Caco-2 (cell line): ENCODE data around the gene ARHGAP31. TPM values are rescaled to one million over a fixed set of nuclear protein-coding genes. Genes with fewer than 3 reads are reported as not detected.

Experiments
- BruUV-seq: library from RNA; stranded (reverse); fragments of 400-500 nt; replicated peaks from 2 replicates; lab custom pipeline; 2021; lab: Mats Ljungman, UMichigan
- CTCF ChIA-PET: fragments of 300-600 bp; sonication (Branson Sonifier 250); formaldehyde crosslinking; loops from one replicate; lab custom pipeline; 2022; ENCODE audit warnings: antibody characterized with exemption; lab: Charles Lee
- POLR2A ChIA-PET: fragments of 300-600 bp; sonication (Branson Sonifier 250); formaldehyde crosslinking; loops from one replicate; lab custom pipeline; 2022; ENCODE audit warnings: antibody characterized with exemption; lab: Charles Lee
- DNase-seq, 2 experiments: peaks; one replicate each; pipeline versions ENCODE4 v3.0.0 to v3.0.0-alpha.2; 2020 to 2022
- H3K27me3 ChIP-seq: replicated peaks from 2 replicates; pipeline ENCODE4 v1.6.0; 2011; ENCODE audit warnings: low read length; ENCODE audit not compliant: control insufficient read depth, insufficient read depth
- H3K36me3 ChIP-seq: 2 replicates; pipeline ENCODE4 v1.5.1; 2011; ENCODE audit warnings: low read length; ENCODE audit not compliant: control insufficient read depth, insufficient read depth
- H3K4me1 ChIP-seq: fragments of 250-450 bp; sonication (Bioruptor Pico); 2 replicates; pipeline ENCODE4 v1.5.1; 2020; ENCODE audit warnings: mild to moderate bottlenecking
- H3K4me3 ChIP-seq: 2 replicates; pipeline ENCODE4 v1.5.1; 2011; ENCODE audit warnings: low read depth, mild to moderate bottlenecking, control low read depth, low read length
- H3K9me3 ChIP-seq: fragments of 250-450 bp; sonication (Bioruptor Pico); 2 replicates; pipeline ENCODE4 v1.5.1; 2020; ENCODE audit warnings: mild to moderate bottlenecking, moderate library complexity
- H3K27ac Mint-ChIP-seq: one replicate; pipeline ENCODE4 v1.8.0; 2022; ENCODE audit warnings: mixed read lengths; ENCODE audit not compliant: unreplicated experiment
- H3K27me3 Mint-ChIP-seq: one replicate; pipeline ENCODE4 v1.8.0; 2022; ENCODE audit warnings: mixed read lengths; ENCODE audit not compliant: insufficient read depth, unreplicated experiment
- H3K36me3 Mint-ChIP-seq: one replicate; pipeline ENCODE4 v1.8.0; 2022; ENCODE audit warnings: mild to moderate bottlenecking, mixed read lengths; ENCODE audit not compliant: insufficient read depth, unreplicated experiment
- H3K4me1 Mint-ChIP-seq: one replicate; pipeline ENCODE4 v1.8.0; 2022; ENCODE audit warnings: low read depth, mixed read lengths; ENCODE audit not compliant: unreplicated experiment
- H3K4me3 Mint-ChIP-seq: one replicate; pipeline ENCODE4 v1.8.0; 2022; ENCODE audit warnings: mild to moderate bottlenecking, moderate library complexity, mixed read lengths; ENCODE audit not compliant: unreplicated experiment
- H3K9me3 Mint-ChIP-seq: one replicate; pipeline ENCODE4 v1.8.0; 2022; ENCODE audit warnings: mixed read lengths; ENCODE audit not compliant: unreplicated experiment
- intact Hi-C: fragments of 100-400 bp; cut with micrococcal nuclease; formaldehyde crosslinking; loops from one replicate; pipeline ENCODE4 v1.10.0; 2022; ENCODE audit not compliant: unreplicated experiment
- total RNA-seq: library from RNA; stranded (reverse); gene quantifications from 2 replicates; pipeline ENCODE4 v1.2.3, GENCODE V29; 2022
- TF ChIP-seq, protein P1 (sequence below), 2 experiments: fragments of 200-600 bp in 1 of 2; IDR thresholded peaks; 1 replicate in 1 of 2; 2 replicates in 1 of 2; pipeline versions ENCODE4 v1.5.1 to v1.8.0; 2011 to 2022; ENCODE audit warnings: antibody characterized with exemption in 1 of 2, control low read depth in 1 of 2, inconsistent platforms in 1 of 2, low read depth in 1 of 2, low read length in 1 of 2, mild to moderate bottlenecking in 1 of 2, moderate library complexity in 1 of 2; ENCODE audit not compliant: insufficient read depth in 1 of 2, severe bottlenecking in 1 of 2, unreplicated experiment in 1 of 2

The ARHGAP31 gene
- total RNA-seq, 1 experiment from 2014 or later, result 0.25 TPM

DNA sequence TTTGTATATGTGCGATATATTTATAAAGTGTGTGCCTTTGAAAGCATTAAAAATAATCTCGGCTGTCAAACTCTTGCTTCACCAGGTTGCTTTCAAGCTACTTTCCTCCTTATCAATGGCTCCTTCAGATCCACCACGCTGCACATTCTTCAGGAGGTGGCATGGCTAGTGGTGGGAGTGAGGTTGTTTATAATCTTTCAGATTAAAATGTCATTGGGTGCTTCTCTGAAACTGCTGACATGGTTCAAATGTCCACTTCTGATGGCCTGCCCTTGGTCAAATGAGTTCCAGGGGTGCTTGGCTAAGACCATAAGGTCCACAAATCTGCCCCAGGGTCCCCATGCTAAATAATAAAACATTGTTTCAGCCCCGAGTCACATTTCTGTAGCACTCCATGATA, 36.7 kb downstream of the ARHGAP31 start:
- H3K27me3 ChIP-seq, result no peaks in the 10 kb centered on the region
- no TSS peak for BruUV-seq
- CTCF ChIA-PET, result no interaction called here
- no peaks in the 10 kb centered on the region for H3K4me1 Mint-ChIP-seq
- POLR2A ChIA-PET, result no interaction called here
- TF ChIP-seq, protein P1, sequence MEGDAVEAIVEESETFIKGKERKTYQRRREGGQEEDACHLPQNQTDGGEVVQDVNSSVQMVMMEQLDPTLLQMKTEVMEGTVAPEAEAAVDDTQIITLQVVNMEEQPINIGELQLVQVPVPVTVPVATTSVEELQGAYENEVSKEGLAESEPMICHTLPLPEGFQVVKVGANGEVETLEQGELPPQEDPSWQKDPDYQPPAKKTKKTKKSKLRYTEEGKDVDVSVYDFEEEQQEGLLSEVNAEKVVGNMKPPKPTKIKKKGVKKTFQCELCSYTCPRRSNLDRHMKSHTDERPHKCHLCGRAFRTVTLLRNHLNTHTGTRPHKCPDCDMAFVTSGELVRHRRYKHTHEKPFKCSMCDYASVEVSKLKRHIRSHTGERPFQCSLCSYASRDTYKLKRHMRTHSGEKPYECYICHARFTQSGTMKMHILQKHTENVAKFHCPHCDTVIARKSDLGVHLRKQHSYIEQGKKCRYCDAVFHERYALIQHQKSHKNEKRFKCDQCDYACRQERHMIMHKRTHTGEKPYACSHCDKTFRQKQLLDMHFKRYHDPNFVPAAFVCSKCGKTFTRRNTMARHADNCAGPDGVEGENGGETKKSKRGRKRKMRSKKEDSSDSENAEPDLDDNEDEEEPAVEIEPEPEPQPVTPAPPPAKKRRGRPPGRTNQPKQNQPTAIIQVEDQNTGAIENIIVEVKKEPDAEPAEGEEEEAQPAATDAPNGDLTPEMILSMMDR (IDR thresholded peaks at IDR 0.05; ENCODE audit: insufficient read depth in 1 of 2, low read depth in 1 of 2, low read length in 1 of 2, severe bottlenecking in 1 of 2, unreplicated experiment in 1 of 2), result no peak
- no peak for DNase-seq
- intact Hi-C loops, result no loop called here
- H3K4me3 ChIP-seq, result no peak overlapping the region
- H3K4me1 ChIP-seq, result no peaks in the 10 kb centered on the region
- H3K9me3 ChIP-seq, result no peaks in the 10 kb centered on the region
- no peaks in the 10 kb centered on the region for H3K36me3 ChIP-seq
- no peaks in the 10 kb centered on the region for H3K9me3 Mint-ChIP-seq
- H3K27me3 Mint-ChIP-seq, result no peaks in the 10 kb centered on the region
- H3K27ac Mint-ChIP-seq, result no peak overlapping the region
- H3K36me3 Mint-ChIP-seq, result no peaks in the 10 kb centered on the region
- no peak overlapping the region for H3K4me3 Mint-ChIP-seq

DNA sequence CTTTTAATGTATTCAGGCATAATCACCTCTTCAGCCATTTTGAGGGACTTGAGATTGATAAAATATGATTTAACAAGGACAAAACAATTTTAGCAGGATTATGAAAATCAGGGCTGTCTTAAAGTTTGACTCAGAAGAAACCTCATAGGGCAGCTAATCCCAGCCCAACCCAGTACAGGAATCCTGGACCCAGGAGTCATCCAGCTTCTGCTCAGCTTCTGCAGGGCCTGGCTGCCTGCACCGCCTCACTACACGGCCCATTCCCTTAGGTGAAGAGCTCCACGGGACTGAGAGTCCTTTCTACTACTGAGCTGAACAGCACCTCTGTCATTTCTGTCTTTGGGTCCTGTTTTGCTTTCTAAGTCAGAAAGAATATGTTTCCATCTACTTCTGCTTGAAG, 37.5 kb downstream of the ARHGAP31 start:
- no peaks in the 10 kb centered on the region for H3K36me3 ChIP-seq
- Mint-ChIP-seq H3K4me1 (no peaks in the 10 kb centered on the region), H3K4me3 (no peak overlapping the region), H3K36me3 (no peaks in the 10 kb centered on the region), H3K27me3 (no peaks in the 10 kb centered on the region), H3K9me3 (no peaks in the 10 kb centered on the region), H3K27ac (no peak overlapping the region)
- H3K4me1 ChIP-seq, result no peaks in the 10 kb centered on the region
- TF ChIP-seq, protein P1 (IDR thresholded peaks at IDR 0.05; ENCODE audit: insufficient read depth in 1 of 2, low read depth in 1 of 2, low read length in 1 of 2, severe bottlenecking in 1 of 2, unreplicated experiment in 1 of 2), result no peak
- ChIA-PET CTCF (interaction anchor here (0.6 kb wide), 1 partner anchor 597 kb away, joined by 4 read pairs; no protein-coding TSS in a partner anchor), POLR2A (no interaction called here)
- no TSS peak for BruUV-seq
- DNase-seq, result no peak
- H3K4me3 ChIP-seq, result no peak overlapping the region
- H3K27me3 ChIP-seq, result no peaks in the 10 kb centered on the region
- H3K9me3 ChIP-seq, result no peaks in the 10 kb centered on the region
- intact Hi-C loops, result no loop called here

GRCh38 chr3:119333773-119334509, 39.8 kb downstream of the ARHGAP31 start:
- no TSS peak for BruUV-seq
- Histone ChIP-seq H3K4me1 (no peaks in the 10 kb centered on the region), H3K36me3 (no peaks in the 10 kb centered on the region), H3K4me3 (no peak overlapping the region), H3K27me3 (no peaks in the 10 kb centered on the region), H3K9me3 (no peaks in the 10 kb centered on the region)
- ChIA-PET POLR2A (no interaction called here), CTCF (no interaction called here)
- Mint-ChIP-seq H3K9me3 (no peaks in the 10 kb centered on the region), H3K27ac (no peak overlapping the region), H3K36me3 (no peaks in the 10 kb centered on the region), H3K4me3 (no peak overlapping the region), H3K4me1 (no peaks in the 10 kb centered on the region), H3K27me3 (no peaks in the 10 kb centered on the region)
- TF ChIP-seq, protein P1 (IDR thresholded peaks at IDR 0.05; ENCODE audit: insufficient read depth in 1 of 2, low read depth in 1 of 2, low read length in 1 of 2, severe bottlenecking in 1 of 2, unreplicated experiment in 1 of 2), result no peak
- DNase-seq, result no peak
- intact Hi-C loops, result no loop called here
